AG08395 (cell line): Measurements from ENCODE around the gene RNF150.
A peak's percentile ranks its signal among the peaks of the same experiment; 100 is the strongest.
"Not testable (repeated sequence)": the region's sequence is repeated elsewhere in the genome, so short reads cannot be mapped to it uniquely, and the experiment has no call there.

ENCODE experiments used
- DNase-seq: peaks from one replicate; pipeline ENCODE4 v3.0.0; 2012; ENCODE audit warnings: mixed read lengths, low spot score

Gene RNF150

GRCh38 chr4:141133146-141133998, at the start of gene RNF150:
Gene RNF150, minus strand, starts transcription at chr4:141133469.
- peak; percentile 80 for DNase-seq

GRCh38 chr4:141180991-141181761, 47.9 kb upstream of the RNF150 start:
- no peak for DNase-seq

GRCh38 chr4:141179474-141180373, 46.5 kb upstream of the RNF150 start:
- DNase-seq = no peak

GRCh38 chr4:141177171-141177570, 43.9 kb upstream of the RNF150 start:
- no peak for DNase-seq

GRCh38 chr4:141174457-141174856, 41.2 kb upstream of the RNF150 start:
- no peak for DNase-seq

GRCh38 chr4:141170671-141171070, 37.4 kb upstream of the RNF150 start:
- no peak for DNase-seq

GRCh38 chr4:141169391-141169790, 36.1 kb upstream of the RNF150 start:
- no peak for DNase-seq

GRCh38 chr4:141165001-141165400, 31.7 kb upstream of the RNF150 start:
- DNase-seq = not testable (repeated sequence)

- DNase-seq = no peak
These were observed 25.8 kb upstream of the RNF150 start for GRCh38 chr4:141159027-141159426.

- peak; percentile 47 for DNase-seq
These were observed 24.9 kb upstream of the RNF150 start for GRCh38 chr4:141158219-141158618.

GRCh38 chr4:141155586-141155985, 22.3 kb upstream of the RNF150 start:
- no peak for DNase-seq

- DNase-seq = no peak
These were observed 21.5 kb upstream of the RNF150 start for GRCh38 chr4:141154725-141155124.

GRCh38 chr4:141153751-141154510, 20.7 kb upstream of the RNF150 start:
- no peak for DNase-seq

GRCh38 chr4:141144207-141144606, 10.9 kb upstream of the RNF150 start:
- DNase-seq = no peak

- DNase-seq = no peak
These were observed 9.2 kb upstream of the RNF150 start for GRCh38 chr4:141142423-141142822.

- DNase-seq = peak; percentile 9
These were observed 7.3 kb upstream of the RNF150 start for GRCh38 chr4:141140391-141141200.

- DNase-seq = peak; percentile 46
These were observed 1.0 kb upstream of the RNF150 start for GRCh38 chr4:141133999-141134995.

GRCh38 chr4:141132709-141133145, 542 bp downstream of the RNF150 start:
- peak; percentile 57 for DNase-seq

- peak; percentile 4 for DNase-seq
These were observed 1.1 kb downstream of the RNF150 start for GRCh38 chr4:141132072-141132708.
